PC-9 (cell line): ENCODE data around the gene ZRSR2. TPM values are rescaled to one million over a fixed set of nuclear protein-coding genes. Genes with fewer than 3 reads are reported as not detected.
"Not testable (repeated sequence)": the region's sequence is repeated elsewhere in the genome, so short reads cannot be mapped to it uniquely, and the experiment has no call there.

Source experiments
- BruUV-seq: library from RNA; stranded (reverse); fragments of 400-500 nt; replicated peaks from 2 replicates; lab custom pipeline; 2021; lab: Mats Ljungman, UMichigan
- CTCF ChIA-PET: fragments of 300-600 bp; sonication (Branson Sonifier 250); formaldehyde crosslinking; loops from one replicate; lab custom pipeline; 2022; ENCODE audit warnings: antibody characterized with exemption; lab: Charles Lee
- POLR2A ChIA-PET: fragments of 300-600 bp; sonication (Branson Sonifier 250); formaldehyde crosslinking; loops from one replicate; lab custom pipeline; 2022; ENCODE audit warnings: antibody characterized with exemption; ENCODE audit not compliant: unreplicated experiment; lab: Charles Lee
- DNase-seq, 2 experiments: peaks; one replicate each; pipeline versions ENCODE4 v3.0.0 to v3.0.0-alpha.2; 2015 to 2022; ENCODE audit warnings: mixed read lengths in 1 of 2
- H2AFZ ChIP-seq: fragments of 200-600 bp; sonication (generic); 2 replicates; pipeline ENCODE4 v1.8.1; 2017; ENCODE audit warnings: antibody characterized with exemption
- H3F3A ChIP-seq: fragments of 200-600 bp; sonication (generic); 2 replicates; pipeline ENCODE4 v1.8.1; 2017; ENCODE audit warnings: antibody characterized with exemption, mild to moderate bottlenecking, low read depth; ENCODE audit not compliant: insufficient read depth
- H3K27ac ChIP-seq: fragments of 200-600 bp; sonication (generic); 2 replicates; pipeline ENCODE4 v1.6.1; 2016; ENCODE audit warnings: mixed run types
- H3K27me3 ChIP-seq: fragments of 200-600 bp; sonication (generic); 2 replicates; pipeline ENCODE4 v1.6.1; 2016; ENCODE audit warnings: low read depth, mixed run types; ENCODE audit not compliant: insufficient read depth
- H3K36me3 ChIP-seq: fragments of 200-600 bp; sonication (generic); 2 replicates; pipeline ENCODE4 v1.6.1; 2016; ENCODE audit warnings: low read depth, mixed run types
- H3K4me1 ChIP-seq: fragments of 200-600 bp; sonication (generic); replicated peaks from 2 replicates; pipeline ENCODE4 v1.6.1; 2016; ENCODE audit warnings: mixed run types; ENCODE audit not compliant: insufficient read depth
- H3K4me2 ChIP-seq: fragments of 200-600 bp; sonication (generic); 2 replicates; pipeline ENCODE4 v1.6.1; 2017; ENCODE audit warnings: mixed run types
- H3K4me3 ChIP-seq: fragments of 200-600 bp; sonication (generic); 2 replicates; pipeline ENCODE4 v1.6.1; 2016; ENCODE audit warnings: mixed run types
- H3K79me2 ChIP-seq: fragments of 200-600 bp; sonication (generic); 2 replicates; pipeline ENCODE4 v1.6.1; 2017; ENCODE audit warnings: low read depth, mixed run types
- H3K9me2 ChIP-seq: fragments of 200-600 bp; sonication (generic); 2 replicates; pipeline ENCODE4 v1.8.1; 2017; ENCODE audit warnings: mild to moderate bottlenecking; ENCODE audit not compliant: insufficient read depth
- H3K9me3 ChIP-seq: fragments of 200-600 bp; sonication (generic); 2 replicates; pipeline ENCODE4 v1.8.1; 2016; ENCODE audit warnings: low read depth; ENCODE audit not compliant: insufficient read depth
- H4K20me1 ChIP-seq: fragments of 200-600 bp; sonication (generic); 2 replicates; pipeline ENCODE4 v1.8.1; 2017; ENCODE audit not compliant: insufficient read depth
- EZH2 ChIP-seq: fragments of 200-600 bp; sonication (generic); IDR thresholded peaks from 2 replicates; pipeline ENCODE4 v1.8.0; 2017; ENCODE audit warnings: antibody characterized with exemption, low read depth
- intact Hi-C: fragments of 100-400 bp; cut with micrococcal nuclease; formaldehyde crosslinking; loops from one replicate; pipeline ENCODE4 v1.10.0; 2022; ENCODE audit not compliant: unreplicated experiment
- total RNA-seq: library from RNA; stranded (reverse); gene quantifications from 2 replicates; pipeline ENCODE4 v1.2.3, GENCODE V29; 2021
- TF ChIP-seq, protein P1 (sequence below): fragments of 200-600 bp; sonication (generic); conservative IDR thresholded peaks from 2 replicates; pipeline ENCODE4 v1.6.1; 2017; ENCODE audit warnings: mixed run types, antibody characterized with exemption, mild to moderate bottlenecking, moderate library complexity

The ZRSR2 gene
- total RNA-seq, 1 experiment from 2014 or later, result 7.6 TPM

- no peak overlapping the region for H2AFZ ChIP-seq
- CTCF ChIA-PET, result no interaction called here
- POLR2A ChIA-PET, result no interaction called here
- no peaks in the 10 kb centered on the region for H3K79me2 ChIP-seq
- no peak overlapping the region for H3K4me2 ChIP-seq
- no peak overlapping the region for H3K27ac ChIP-seq
- H3K36me3 ChIP-seq, result no peaks in the 10 kb centered on the region
- intact Hi-C loops, result no loop called here
- no peak overlapping the region for H3K4me3 ChIP-seq
- no peaks in the 10 kb centered on the region for H3K27me3 ChIP-seq
- no peaks in the 10 kb centered on the region for H3K9me2 ChIP-seq
- TF ChIP-seq, protein P1, sequence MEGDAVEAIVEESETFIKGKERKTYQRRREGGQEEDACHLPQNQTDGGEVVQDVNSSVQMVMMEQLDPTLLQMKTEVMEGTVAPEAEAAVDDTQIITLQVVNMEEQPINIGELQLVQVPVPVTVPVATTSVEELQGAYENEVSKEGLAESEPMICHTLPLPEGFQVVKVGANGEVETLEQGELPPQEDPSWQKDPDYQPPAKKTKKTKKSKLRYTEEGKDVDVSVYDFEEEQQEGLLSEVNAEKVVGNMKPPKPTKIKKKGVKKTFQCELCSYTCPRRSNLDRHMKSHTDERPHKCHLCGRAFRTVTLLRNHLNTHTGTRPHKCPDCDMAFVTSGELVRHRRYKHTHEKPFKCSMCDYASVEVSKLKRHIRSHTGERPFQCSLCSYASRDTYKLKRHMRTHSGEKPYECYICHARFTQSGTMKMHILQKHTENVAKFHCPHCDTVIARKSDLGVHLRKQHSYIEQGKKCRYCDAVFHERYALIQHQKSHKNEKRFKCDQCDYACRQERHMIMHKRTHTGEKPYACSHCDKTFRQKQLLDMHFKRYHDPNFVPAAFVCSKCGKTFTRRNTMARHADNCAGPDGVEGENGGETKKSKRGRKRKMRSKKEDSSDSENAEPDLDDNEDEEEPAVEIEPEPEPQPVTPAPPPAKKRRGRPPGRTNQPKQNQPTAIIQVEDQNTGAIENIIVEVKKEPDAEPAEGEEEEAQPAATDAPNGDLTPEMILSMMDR, result no peak
- no peak for TF ChIP-seq EZH2
- BruUV-seq, result no TSS peak
- H3K4me1 ChIP-seq, result no peaks in the 10 kb centered on the region
- no peaks in the 10 kb centered on the region for H3F3A ChIP-seq
- no peaks in the 10 kb centered on the region for H3K9me3 ChIP-seq
- H4K20me1 ChIP-seq, result no peaks in the 10 kb centered on the region
- no peak for DNase-seq
Measured at GRCh38 chrX:15822922-15823321, 32.6 kb downstream of the ZRSR2 start.

DNA sequence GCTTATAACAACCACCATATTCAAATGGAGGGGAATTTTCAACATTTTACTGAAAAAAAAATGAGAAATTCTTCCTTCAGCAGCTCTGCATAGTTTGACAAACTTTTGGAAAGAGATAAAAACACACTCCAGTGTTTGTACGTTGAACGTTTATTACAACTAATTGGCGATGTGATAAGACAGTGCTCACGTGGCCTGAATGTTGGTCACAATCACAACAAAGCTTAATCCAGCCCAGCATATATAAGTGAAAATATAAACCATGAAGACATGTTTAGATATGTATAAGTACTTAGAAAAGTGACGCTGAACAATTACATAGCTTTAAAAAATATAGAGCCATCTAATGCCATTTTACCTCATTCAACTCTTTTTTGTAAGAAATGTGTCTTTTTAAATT lies 35.7 kb downstream of the ZRSR2 start:
- H2AFZ ChIP-seq, result no peak overlapping the region
- H4K20me1 ChIP-seq, result no peaks in the 10 kb centered on the region
- no peak overlapping the region for H3K27ac ChIP-seq
- intact Hi-C loops, result no loop called here
- TF ChIP-seq, protein P1, result no peak
- TF ChIP-seq EZH2, result no peak
- no peak overlapping the region for H3K4me2 ChIP-seq
- no peaks in the 10 kb centered on the region for H3K27me3 ChIP-seq
- POLR2A ChIA-PET, result no interaction called here
- CTCF ChIA-PET, result no interaction called here
- no peaks in the 10 kb centered on the region for H3K4me1 ChIP-seq
- H3F3A ChIP-seq, result no peaks in the 10 kb centered on the region
- H3K9me2 ChIP-seq, result no peaks in the 10 kb centered on the region
- H3K36me3 ChIP-seq, result no peaks in the 10 kb centered on the region
- DNase-seq, result no peak
- no TSS peak for BruUV-seq
- H3K9me3 ChIP-seq, result no peaks in the 10 kb centered on the region
- H3K4me3 ChIP-seq, result no peak overlapping the region
- H3K79me2 ChIP-seq, result no peaks in the 10 kb centered on the region

DNA sequence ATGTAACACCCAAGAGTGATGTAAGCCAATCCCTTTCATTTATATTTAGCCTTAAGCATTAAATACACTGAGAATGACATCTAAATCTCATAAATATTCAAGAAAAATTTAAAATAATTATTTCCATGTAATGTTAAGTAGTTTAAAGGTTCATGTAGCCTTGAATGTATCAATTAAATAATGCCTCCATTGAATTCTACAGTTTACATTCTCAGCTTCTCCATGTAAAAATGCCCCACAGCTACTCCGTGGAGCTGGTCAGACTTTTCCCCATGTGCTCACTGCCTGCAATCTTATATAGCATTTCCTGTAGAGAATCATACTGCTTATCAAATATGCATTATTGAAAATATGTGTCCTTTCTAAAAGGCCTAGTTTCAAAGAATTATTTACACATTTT lies 38.9 kb downstream of the ZRSR2 start:
- no peak overlapping the region for H3K4me3 ChIP-seq
- no peak overlapping the region for H3K27ac ChIP-seq
- CTCF ChIA-PET, result no interaction called here
- H3K36me3 ChIP-seq, result no peaks in the 10 kb centered on the region
- no peaks in the 10 kb centered on the region for H3F3A ChIP-seq
- no peak for TF ChIP-seq EZH2
- TF ChIP-seq, protein P1, result no peak
- no peaks in the 10 kb centered on the region for H3K27me3 ChIP-seq
- no peak overlapping the region for H2AFZ ChIP-seq
- H4K20me1 ChIP-seq, result no peaks in the 10 kb centered on the region
- no peaks in the 10 kb centered on the region for H3K4me1 ChIP-seq
- no peaks in the 10 kb centered on the region for H3K79me2 ChIP-seq
- no peaks in the 10 kb centered on the region for H3K9me3 ChIP-seq
- POLR2A ChIA-PET, result interaction anchor here (0.6 kb wide), 1 partner anchor 985 kb away, joined by 4 read pairs; no protein-coding TSS in a partner anchor
- H3K4me2 ChIP-seq, result no peak overlapping the region
- no TSS peak for BruUV-seq
- intact Hi-C loops, result no loop called here
- DNase-seq, result no peak
- H3K9me2 ChIP-seq, result no peaks in the 10 kb centered on the region

DNA sequence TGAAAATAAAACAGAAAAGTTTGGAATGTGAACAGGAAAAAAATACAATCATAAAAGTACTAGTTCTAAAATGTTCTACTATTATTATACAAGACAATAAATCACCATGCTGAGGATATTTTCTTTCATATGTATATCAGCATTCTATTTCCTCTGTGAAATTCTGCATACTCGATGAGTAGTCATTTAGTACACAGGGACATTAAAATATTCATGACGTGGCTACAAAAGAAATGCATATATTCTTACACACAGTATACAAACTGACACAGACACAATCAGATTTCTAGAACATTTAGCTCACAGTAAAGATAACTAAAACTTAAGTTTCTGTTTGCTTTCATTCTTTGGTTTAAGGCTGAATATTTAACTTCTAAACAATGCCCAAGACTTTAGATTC lies 41.1 kb downstream of the ZRSR2 start:
- H3K79me2 ChIP-seq, H3K36me3 ChIP-seq, H3K4me1 ChIP-seq, H3K27me3 ChIP-seq, BruUV-seq, H3K4me3 ChIP-seq, POLR2A ChIA-PET, H4K20me1 ChIP-seq, intact Hi-C loops, DNase-seq, H3K4me2 ChIP-seq, H2AFZ ChIP-seq, H3K9me3 ChIP-seq, H3F3A ChIP-seq, H3K27ac ChIP-seq, CTCF ChIA-PET, H3K9me2 ChIP-seq: not testable (repeated sequence)
